Type B pancreatic cell (in vitro differentiated cells): ENCODE results near the gene TRIM71. TPM values are rescaled to one million over a fixed set of nuclear protein-coding genes. Genes with fewer than 3 reads are reported as not detected.

Experiments
- DNase-seq: peaks from one replicate; pipeline ENCODE4 v3.0.0; 2021; ENCODE audit warnings: mixed read lengths; ENCODE audit not compliant: unreplicated experiment; ENCODE audit errors: extremely low spot score
- H3K27ac Mint-ChIP-seq: 2 replicates; pipeline ENCODE4 v1.8.0; 2021; ENCODE audit warnings: mild to moderate bottlenecking, mixed read lengths
- H3K27me3 Mint-ChIP-seq: 2 replicates; pipeline ENCODE4 v1.8.0; 2021; ENCODE audit warnings: mixed read lengths
- H3K36me3 Mint-ChIP-seq: 2 replicates; pipeline ENCODE4 v1.8.0; 2021; ENCODE audit warnings: mixed read lengths
- H3K4me1 Mint-ChIP-seq: one replicate; pipeline ENCODE4 v1.8.0; 2021; ENCODE audit warnings: mixed read lengths; ENCODE audit not compliant: unreplicated experiment
- H3K4me3 Mint-ChIP-seq: 2 replicates; pipeline ENCODE4 v1.8.0; 2021; ENCODE audit warnings: mild to moderate bottlenecking, mixed read lengths
- H3K9me3 Mint-ChIP-seq: 2 replicates; pipeline ENCODE4 v1.8.0; 2021; ENCODE audit warnings: mixed read lengths
- CTCF ChIP-seq: fragments of 200-600 bp; sonication (generic); conservative IDR thresholded peaks from 2 replicates; pipeline ENCODE4 v1.5.0; 2021; ENCODE audit warnings: antibody characterized with exemption, mild to moderate bottlenecking
- total RNA-seq: library from RNA; stranded (reverse); gene quantifications from 2 replicates; pipeline ENCODE4 v1.2.1, GENCODE V29; 2021; ENCODE audit warnings: low replicate concordance

TRIM71 gene
- total RNA-seq, 1 donor from 2014 or later: 26.5 TPM

- Mint-ChIP-seq H3K4me1 (peaks cover 76% of the 10 kb centered on the region), H3K27me3 (no peaks in the 10 kb centered on the region), H3K9me3 (no peaks in the 10 kb centered on the region), H3K27ac (peak overlapping the region; percentile 80), H3K4me3 (peak overlapping the region; percentile 3), H3K36me3 (peaks cover 5% of the 10 kb centered on the region)
- no peak for TF ChIP-seq CTCF
- DNase-seq: no peak
Measured at GRCh38 chr3:32866533-32866932, 48.7 kb downstream of the TRIM71 start.

- TF ChIP-seq CTCF: no peak
- DNase-seq: no peak
- peaks cover 70% of the 10 kb centered on the region for H3K4me1 Mint-ChIP-seq
- H3K27me3 Mint-ChIP-seq: no peaks in the 10 kb centered on the region
- no peaks in the 10 kb centered on the region for H3K9me3 Mint-ChIP-seq
- H3K27ac Mint-ChIP-seq: no peak overlapping the region
- no peak overlapping the region for H3K4me3 Mint-ChIP-seq
- H3K36me3 Mint-ChIP-seq: peaks cover 3% of the 10 kb centered on the region
Measured at GRCh38 chr3:32867954-32868353, 50.2 kb downstream of the TRIM71 start.

- H3K27me3 Mint-ChIP-seq: no peaks in the 10 kb centered on the region
- no peak overlapping the region for H3K4me3 Mint-ChIP-seq
- H3K36me3 Mint-ChIP-seq: peaks cover 3% of the 10 kb centered on the region
- H3K4me1 Mint-ChIP-seq: peaks cover 72% of the 10 kb centered on the region
- no peaks in the 10 kb centered on the region for H3K9me3 Mint-ChIP-seq
- no peak overlapping the region for H3K27ac Mint-ChIP-seq
- no peak for TF ChIP-seq CTCF
- no peak for DNase-seq
Measured at GRCh38 chr3:32868719-32869512, 51.1 kb downstream of the TRIM71 start.

- no peak for TF ChIP-seq CTCF
- H3K36me3 Mint-ChIP-seq: peaks cover 3% of the 10 kb centered on the region
- peak overlapping the region; percentile 43 for H3K4me3 Mint-ChIP-seq
- no peaks in the 10 kb centered on the region for H3K27me3 Mint-ChIP-seq
- no peaks in the 10 kb centered on the region for H3K9me3 Mint-ChIP-seq
- H3K27ac Mint-ChIP-seq: peak overlapping the region; percentile 67
- H3K4me1 Mint-ChIP-seq: peaks cover 68% of the 10 kb centered on the region
- no peak for DNase-seq
Measured at GRCh38 chr3:32869513-32870047, 51.8 kb downstream of the TRIM71 start.

- no peak for TF ChIP-seq CTCF
- Mint-ChIP-seq H3K4me1 (peaks cover 60% of the 10 kb centered on the region), H3K4me3 (no peak overlapping the region), H3K9me3 (no peaks in the 10 kb centered on the region), H3K27me3 (no peaks in the 10 kb centered on the region), H3K27ac (no peak overlapping the region), H3K36me3 (peaks cover 3% of the 10 kb centered on the region)
- DNase-seq: no peak
Measured at GRCh38 chr3:32870373-32871095, 52.7 kb downstream of the TRIM71 start.
